ENCODE results near the gene INPP5E.

DNA sequence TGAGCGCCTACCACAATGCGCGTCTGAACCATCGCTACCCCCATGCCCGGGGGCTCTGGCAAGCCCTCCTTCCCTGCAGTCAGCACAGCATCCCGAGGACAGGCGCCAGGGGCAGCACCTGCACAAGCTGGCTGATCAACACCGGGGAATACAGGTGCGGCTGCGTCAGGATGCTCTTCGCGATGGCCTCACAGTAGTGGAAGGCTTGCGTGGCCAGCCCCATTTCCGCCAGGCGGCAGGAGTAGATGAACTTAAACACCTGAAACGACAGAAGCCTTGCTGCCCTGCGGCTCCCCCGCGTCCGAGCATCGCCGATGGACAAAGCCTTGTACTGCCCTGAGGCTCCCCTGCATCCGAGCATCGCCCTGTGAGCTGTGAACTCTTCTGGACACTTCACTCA lies 17.7 kb upstream of the INPP5E start:
- no peak for TF ChIP-seq POLR2A (IDR thresholded peaks at IDR 0.05)
- TF ChIP-seq, protein P1, sequence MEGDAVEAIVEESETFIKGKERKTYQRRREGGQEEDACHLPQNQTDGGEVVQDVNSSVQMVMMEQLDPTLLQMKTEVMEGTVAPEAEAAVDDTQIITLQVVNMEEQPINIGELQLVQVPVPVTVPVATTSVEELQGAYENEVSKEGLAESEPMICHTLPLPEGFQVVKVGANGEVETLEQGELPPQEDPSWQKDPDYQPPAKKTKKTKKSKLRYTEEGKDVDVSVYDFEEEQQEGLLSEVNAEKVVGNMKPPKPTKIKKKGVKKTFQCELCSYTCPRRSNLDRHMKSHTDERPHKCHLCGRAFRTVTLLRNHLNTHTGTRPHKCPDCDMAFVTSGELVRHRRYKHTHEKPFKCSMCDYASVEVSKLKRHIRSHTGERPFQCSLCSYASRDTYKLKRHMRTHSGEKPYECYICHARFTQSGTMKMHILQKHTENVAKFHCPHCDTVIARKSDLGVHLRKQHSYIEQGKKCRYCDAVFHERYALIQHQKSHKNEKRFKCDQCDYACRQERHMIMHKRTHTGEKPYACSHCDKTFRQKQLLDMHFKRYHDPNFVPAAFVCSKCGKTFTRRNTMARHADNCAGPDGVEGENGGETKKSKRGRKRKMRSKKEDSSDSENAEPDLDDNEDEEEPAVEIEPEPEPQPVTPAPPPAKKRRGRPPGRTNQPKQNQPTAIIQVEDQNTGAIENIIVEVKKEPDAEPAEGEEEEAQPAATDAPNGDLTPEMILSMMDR (IDR thresholded peaks at IDR 0.05): no peak
